Activated CD4-positive, alpha-beta T cell treated with anti-CD3 and anti-CD28 coated beads, Interleukin-2, amount 50 U/mL, for 4 hours (primary cell): ENCODE data around the gene IQCH.

ENCODE experiments used
- DNase-seq, 2 experiments: peaks; one replicate each; pipeline ENCODE4 v3.0.0-alpha.2; 2020

IQCH gene

GRCh38 chr15:67542420-67543347 lies 288.1 kb downstream of the IQCH start, which contains the start of gene MAP2K5:
Gene MAP2K5 (plus strand): TSS chr15:67542703. CDS start chr15:67543336, 633 bp downstream.
- DNase-seq = peak; percentile 77

GRCh38 chr15:67543348-67543718 lies 288.7 kb downstream of the IQCH start:
- no peak for DNase-seq

- DNase-seq = no peak
Measured at GRCh38 chr15:67544475-67544874, 289.9 kb downstream of the IQCH start.

GRCh38 chr15:67545864-67546263 lies 291.3 kb downstream of the IQCH start:
- no peak for DNase-seq

GRCh38 chr15:67547064-67547463 lies 292.5 kb downstream of the IQCH start:
- no peak for DNase-seq

- no peak for DNase-seq
Measured at GRCh38 chr15:67547836-67548235, 293.2 kb downstream of the IQCH start.

- DNase-seq = no peak
Measured at GRCh38 chr15:67548236-67548852, 293.8 kb downstream of the IQCH start.

GRCh38 chr15:67548862-67549651 lies 294.5 kb downstream of the IQCH start:
- no peak for DNase-seq

DNA sequence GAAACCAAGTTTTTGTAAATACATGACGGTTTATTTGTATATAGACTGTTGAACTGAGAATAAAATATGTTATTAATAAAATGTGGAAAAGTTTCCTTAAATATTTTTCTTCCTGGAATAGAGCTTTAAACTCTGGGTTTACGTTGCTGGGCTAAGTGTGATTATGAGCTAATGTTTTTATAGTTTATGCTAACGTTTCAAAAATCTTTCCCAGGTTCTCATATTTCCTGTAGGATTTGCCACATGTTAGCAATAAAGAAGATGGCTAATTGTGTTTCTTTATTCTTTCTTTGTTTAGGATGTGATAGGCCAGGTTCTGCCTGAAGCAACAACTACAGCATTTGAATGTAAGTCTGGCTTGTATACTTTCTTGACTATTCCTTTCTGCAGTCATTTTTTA lies 295.1 kb downstream of the IQCH start:
- no peak for DNase-seq

DNA sequence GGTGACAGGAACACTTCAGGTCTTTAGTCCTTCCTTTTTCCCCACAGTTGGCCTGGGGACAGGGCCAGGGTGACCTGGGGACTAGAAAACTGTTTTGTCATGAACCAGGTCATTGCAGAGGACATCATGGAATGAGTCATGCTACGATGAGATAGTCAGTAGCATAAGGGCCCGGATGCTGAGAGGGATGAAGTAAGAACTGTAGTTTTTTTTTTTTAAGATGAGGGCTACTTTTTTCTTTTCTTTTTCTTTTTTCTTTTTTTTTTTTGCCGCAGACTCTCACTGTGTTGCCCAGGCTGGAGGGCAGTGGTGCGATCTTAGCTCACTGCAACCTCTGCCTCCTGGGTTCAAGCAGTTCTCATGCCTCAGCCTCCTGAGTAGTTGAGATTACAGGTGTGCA lies 295.9 kb downstream of the IQCH start:
- no peak for DNase-seq

DNA sequence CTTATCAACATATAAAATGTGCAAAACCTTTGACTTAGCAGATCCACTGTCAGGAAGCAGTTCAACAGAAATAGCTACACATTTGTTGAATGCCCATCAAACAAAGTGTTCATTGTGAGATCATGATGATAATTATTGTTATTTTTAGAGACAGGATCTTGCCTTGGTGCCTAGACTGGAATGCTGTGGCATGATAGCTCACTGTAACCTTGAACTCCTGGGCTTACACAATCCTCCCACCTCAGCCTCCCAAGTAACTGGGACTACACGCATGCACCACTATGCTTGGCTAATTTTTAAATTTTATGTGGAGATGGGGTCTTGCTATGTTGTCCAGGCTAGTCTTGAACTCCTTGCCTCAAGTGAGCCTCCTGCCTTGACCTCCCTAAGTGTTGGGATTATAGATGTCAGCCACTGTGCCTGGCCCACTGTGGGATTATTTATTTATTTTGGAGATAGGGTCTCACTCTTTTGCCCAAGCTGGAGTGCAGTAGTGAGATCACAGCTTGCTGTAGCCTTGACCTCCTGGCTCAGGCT lies 296.7 kb downstream of the IQCH start:
- DNase-seq = no peak
